ENCODE results near the gene CARS1.

- no peak for TF ChIP-seq EP300 (IDR thresholded peaks at IDR 0.05; ENCODE audit: borderline replicate concordance in 1 of 2, low read depth in 1 of 2, low read length in 1 of 2)
- TF ChIP-seq IRF3 (IDR thresholded peaks at IDR 0.05; ENCODE audit: low read depth, low read length): no peak
- no peak for TF ChIP-seq CTCF (IDR thresholded peaks at IDR 0.05)
- TF ChIP-seq REST (IDR thresholded peaks at IDR 0.05; ENCODE audit: low read depth, low read length): no peak
- no peak for TF ChIP-seq TEAD4 (IDR thresholded peaks at IDR 0.05; ENCODE audit: borderline replicate concordance, insufficient read depth)
- no peak for TF ChIP-seq CHD2 (IDR thresholded peaks at IDR 0.05; ENCODE audit: low read length, partially characterized antibody)
- no peak for TF ChIP-seq USF1 (IDR thresholded peaks at IDR 0.05; ENCODE audit: borderline replicate concordance, low read depth)
Measured at GRCh38 chr11:2994336-2994730, 62.9 kb downstream of the CARS1 start.
